Vagina (tissue), 2 donors: ENCODE data around the gene HSF2BP.

Experiments
- POLR2A ChIP-seq, 2 donors: fragments of 450-650 bp; IDR thresholded peaks; one replicate each; pipeline ENCODE4 v1.6.1; 2017; ENCODE audit warnings: antibody characterized with exemption in 2 of 2, mild to moderate bottlenecking in 2 of 2, moderate library complexity in 2 of 2
- TF ChIP-seq, protein P1 (sequence below), 3 experiments: fragments of 450-650 bp in 2 of 3; fragments of 200-600 bp in 1 of 3; sonication (generic) in 1 of 3; IDR thresholded peaks; one replicate each; pipeline ENCODE4 v1.5.1; 2017 to 2019; ENCODE audit warnings: antibody characterized with exemption in 3 of 3, mild to moderate bottlenecking in 2 of 3, moderate library complexity in 2 of 3

DNA sequence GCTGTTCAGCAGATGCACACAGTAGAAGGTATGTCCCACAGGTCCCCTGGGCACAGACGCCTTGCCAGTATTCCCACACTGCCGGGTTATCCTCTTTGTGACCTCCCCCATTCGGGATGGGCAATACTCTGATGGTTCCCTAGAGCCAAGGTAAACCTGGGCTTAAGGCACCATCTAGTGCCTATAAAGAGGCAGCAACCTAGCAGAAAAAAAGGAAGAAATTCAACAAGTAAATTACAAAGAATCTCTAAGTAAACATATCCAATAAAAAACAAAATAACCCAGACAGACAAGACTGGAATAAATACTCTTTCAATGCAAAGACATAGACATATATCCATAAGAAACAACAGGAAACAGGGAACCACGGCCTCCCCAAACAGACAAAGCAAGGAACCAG lies 39.4 kb downstream of the HSF2BP start:
- TF ChIP-seq, protein P1, sequence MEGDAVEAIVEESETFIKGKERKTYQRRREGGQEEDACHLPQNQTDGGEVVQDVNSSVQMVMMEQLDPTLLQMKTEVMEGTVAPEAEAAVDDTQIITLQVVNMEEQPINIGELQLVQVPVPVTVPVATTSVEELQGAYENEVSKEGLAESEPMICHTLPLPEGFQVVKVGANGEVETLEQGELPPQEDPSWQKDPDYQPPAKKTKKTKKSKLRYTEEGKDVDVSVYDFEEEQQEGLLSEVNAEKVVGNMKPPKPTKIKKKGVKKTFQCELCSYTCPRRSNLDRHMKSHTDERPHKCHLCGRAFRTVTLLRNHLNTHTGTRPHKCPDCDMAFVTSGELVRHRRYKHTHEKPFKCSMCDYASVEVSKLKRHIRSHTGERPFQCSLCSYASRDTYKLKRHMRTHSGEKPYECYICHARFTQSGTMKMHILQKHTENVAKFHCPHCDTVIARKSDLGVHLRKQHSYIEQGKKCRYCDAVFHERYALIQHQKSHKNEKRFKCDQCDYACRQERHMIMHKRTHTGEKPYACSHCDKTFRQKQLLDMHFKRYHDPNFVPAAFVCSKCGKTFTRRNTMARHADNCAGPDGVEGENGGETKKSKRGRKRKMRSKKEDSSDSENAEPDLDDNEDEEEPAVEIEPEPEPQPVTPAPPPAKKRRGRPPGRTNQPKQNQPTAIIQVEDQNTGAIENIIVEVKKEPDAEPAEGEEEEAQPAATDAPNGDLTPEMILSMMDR (IDR thresholded peaks at IDR 0.05): no peak
- TF ChIP-seq POLR2A (IDR thresholded peaks at IDR 0.05): no peak
